Calu3 (cell line): ENCODE data around the gene RBFOX2. TPM values are rescaled to one million over a fixed set of nuclear protein-coding genes. Genes with fewer than 3 reads are reported as not detected.

Experiments
- BruUV-seq: library from RNA; stranded (reverse); fragments of 400-500 nt; replicated peaks from 2 replicates; lab custom pipeline; 2021; lab: Mats Ljungman, UMichigan
- CTCF ChIA-PET: fragments of 300-600 bp; sonication (Branson Sonifier 250); formaldehyde crosslinking; loops from one replicate; lab custom pipeline; 2022; ENCODE audit warnings: antibody characterized with exemption; lab: Charles Lee
- DNase-seq: peaks from one replicate; pipeline ENCODE4 v3.0.0; 2022
- H3K27ac Mint-ChIP-seq: one replicate; pipeline ENCODE4 v1.8.0; 2022; ENCODE audit warnings: mixed read lengths; ENCODE audit not compliant: unreplicated experiment
- H3K27me3 Mint-ChIP-seq: one replicate; pipeline ENCODE4 v1.8.0; 2022; ENCODE audit warnings: mixed read lengths; ENCODE audit not compliant: unreplicated experiment
- H3K36me3 Mint-ChIP-seq: one replicate; pipeline ENCODE4 v1.8.0; 2022; ENCODE audit warnings: mild to moderate bottlenecking, moderate library complexity, mixed read lengths; ENCODE audit not compliant: insufficient read depth, unreplicated experiment
- H3K4me1 Mint-ChIP-seq: one replicate; pipeline ENCODE4 v1.8.0; 2022; ENCODE audit warnings: mild to moderate bottlenecking, low read depth, mixed read lengths; ENCODE audit not compliant: unreplicated experiment
- H3K4me3 Mint-ChIP-seq: one replicate; pipeline ENCODE4 v1.8.0; 2022; ENCODE audit warnings: mild to moderate bottlenecking, low read depth, moderate library complexity, mixed read lengths; ENCODE audit not compliant: unreplicated experiment
- H3K9me3 Mint-ChIP-seq: one replicate; pipeline ENCODE4 v1.8.0; 2022; ENCODE audit warnings: low read depth, mixed read lengths; ENCODE audit not compliant: unreplicated experiment
- intact Hi-C: fragments of 100-400 bp; cut with micrococcal nuclease; formaldehyde crosslinking; loops from one replicate; pipeline ENCODE4 v1.10.0; 2022; ENCODE audit not compliant: unreplicated experiment
- total RNA-seq: library from RNA; stranded (reverse); gene quantifications from 2 replicates; pipeline ENCODE4 v1.2.3, GENCODE V29; 2022
- TF ChIP-seq, protein P1 (sequence below): fragments of 200-600 bp; IDR thresholded peaks from one replicate; pipeline ENCODE4 v1.8.0; 2022; ENCODE audit warnings: antibody characterized with exemption; ENCODE audit not compliant: unreplicated experiment

RBFOX2 gene
- total RNA-seq, 1 experiment from 2014 or later = 63.1 TPM

DNA sequence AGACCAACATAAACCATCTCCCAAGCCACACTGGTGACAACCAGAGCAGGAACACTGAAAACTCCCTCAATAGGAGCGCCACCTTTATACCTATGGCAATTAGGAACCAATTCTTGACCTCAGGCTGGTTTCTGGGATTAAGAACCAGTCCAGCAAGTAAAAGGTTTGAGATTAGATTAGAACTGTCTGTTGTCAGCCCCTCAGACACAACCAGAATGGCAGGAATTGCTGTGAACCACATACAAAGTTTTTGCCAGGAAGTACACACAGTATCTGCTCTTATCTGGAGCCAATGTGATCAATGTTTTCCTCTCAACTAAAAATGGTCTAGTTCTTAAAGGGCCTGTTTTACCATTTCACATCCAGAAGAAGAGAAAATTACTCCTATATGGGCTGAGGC is 55.2 kb downstream of the RBFOX2 start:
- H3K4me1 Mint-ChIP-seq = peaks cover 37% of the 10 kb centered on the region
- H3K4me3 Mint-ChIP-seq = no peak overlapping the region
- no peak overlapping the region for H3K27ac Mint-ChIP-seq
- H3K27me3 Mint-ChIP-seq = no peaks in the 10 kb centered on the region
- CTCF ChIA-PET = no interaction called here
- H3K9me3 Mint-ChIP-seq = no peaks in the 10 kb centered on the region
- no peak for DNase-seq
- BruUV-seq = no TSS peak
- H3K36me3 Mint-ChIP-seq = no peaks in the 10 kb centered on the region
- TF ChIP-seq, protein P1, sequence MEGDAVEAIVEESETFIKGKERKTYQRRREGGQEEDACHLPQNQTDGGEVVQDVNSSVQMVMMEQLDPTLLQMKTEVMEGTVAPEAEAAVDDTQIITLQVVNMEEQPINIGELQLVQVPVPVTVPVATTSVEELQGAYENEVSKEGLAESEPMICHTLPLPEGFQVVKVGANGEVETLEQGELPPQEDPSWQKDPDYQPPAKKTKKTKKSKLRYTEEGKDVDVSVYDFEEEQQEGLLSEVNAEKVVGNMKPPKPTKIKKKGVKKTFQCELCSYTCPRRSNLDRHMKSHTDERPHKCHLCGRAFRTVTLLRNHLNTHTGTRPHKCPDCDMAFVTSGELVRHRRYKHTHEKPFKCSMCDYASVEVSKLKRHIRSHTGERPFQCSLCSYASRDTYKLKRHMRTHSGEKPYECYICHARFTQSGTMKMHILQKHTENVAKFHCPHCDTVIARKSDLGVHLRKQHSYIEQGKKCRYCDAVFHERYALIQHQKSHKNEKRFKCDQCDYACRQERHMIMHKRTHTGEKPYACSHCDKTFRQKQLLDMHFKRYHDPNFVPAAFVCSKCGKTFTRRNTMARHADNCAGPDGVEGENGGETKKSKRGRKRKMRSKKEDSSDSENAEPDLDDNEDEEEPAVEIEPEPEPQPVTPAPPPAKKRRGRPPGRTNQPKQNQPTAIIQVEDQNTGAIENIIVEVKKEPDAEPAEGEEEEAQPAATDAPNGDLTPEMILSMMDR = no peak
- intact Hi-C loops = no loop called here

DNA sequence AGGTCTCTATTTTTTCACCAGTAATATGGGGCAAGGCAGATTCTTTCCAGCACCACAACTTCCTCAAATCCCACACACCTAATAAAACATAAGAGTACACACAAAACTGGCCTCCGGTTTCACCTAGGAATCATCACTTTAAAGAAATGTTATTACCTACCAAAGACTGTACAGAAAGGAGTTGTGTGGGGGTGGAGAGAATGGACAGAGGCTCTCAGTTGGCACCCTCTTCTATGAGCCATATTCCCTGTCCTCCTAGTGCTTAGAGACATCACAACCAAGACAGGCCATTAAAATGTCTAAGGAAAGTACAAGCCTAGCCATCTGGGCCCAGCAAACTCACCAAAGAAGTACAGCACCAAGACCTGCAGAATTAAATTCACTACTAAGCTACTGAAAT is 56.1 kb downstream of the RBFOX2 start:
- Mint-ChIP-seq H3K36me3 (no peaks in the 10 kb centered on the region), H3K9me3 (no peaks in the 10 kb centered on the region), H3K4me3 (no peak overlapping the region), H3K4me1 (peaks cover 37% of the 10 kb centered on the region), H3K27ac (no peak overlapping the region), H3K27me3 (no peaks in the 10 kb centered on the region)
- no TSS peak for BruUV-seq
- TF ChIP-seq, protein P1 = no peak
- intact Hi-C loops = no loop called here
- no peak for DNase-seq
- CTCF ChIA-PET = interaction anchor here (0.6 kb wide), 1 partner anchor 1116 kb away, joined by 3 read pairs; no protein-coding TSS in a partner anchor

DNA sequence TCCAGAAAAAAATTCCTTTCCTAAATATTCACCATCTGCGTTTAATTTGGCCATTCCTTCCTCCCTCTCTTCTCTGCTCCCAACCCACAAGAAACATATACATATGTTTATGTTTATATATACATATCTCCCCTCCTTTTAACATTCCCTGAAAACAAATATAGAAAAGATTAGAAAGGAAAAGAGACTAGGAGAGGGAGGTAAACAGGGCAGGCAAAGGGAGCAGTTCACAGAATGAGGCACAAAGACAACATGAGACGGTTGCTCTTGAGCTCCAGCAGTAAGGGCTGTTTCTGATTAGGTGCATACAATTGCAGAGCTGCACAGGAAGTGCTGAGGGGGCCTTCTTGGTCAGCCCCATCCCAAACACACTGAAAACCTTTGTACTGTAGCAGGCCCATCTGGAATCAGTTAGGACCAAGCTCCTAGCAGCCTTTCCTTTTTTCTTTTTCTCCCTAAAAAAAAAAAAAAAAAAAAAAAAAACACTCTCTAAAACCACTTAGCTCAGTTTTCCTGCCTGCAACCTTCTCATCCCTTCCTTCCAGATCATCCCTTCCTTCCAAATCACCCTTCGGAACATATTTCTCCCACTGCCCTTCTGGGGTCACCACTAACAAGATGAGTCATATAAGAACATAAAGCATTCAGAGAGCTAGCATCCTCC is 57.0 kb downstream of the RBFOX2 start:
- no peak for DNase-seq
- TF ChIP-seq, protein P1 = no peak
- no peaks in the 10 kb centered on the region for H3K27me3 Mint-ChIP-seq
- H3K36me3 Mint-ChIP-seq = no peaks in the 10 kb centered on the region
- H3K4me1 Mint-ChIP-seq = peaks cover 37% of the 10 kb centered on the region
- BruUV-seq = no TSS peak
- H3K4me3 Mint-ChIP-seq = no peak overlapping the region
- CTCF ChIA-PET = interaction anchor here (0.8 kb wide), 1 partner anchor 94 kb away, joined by 7 read pairs; no protein-coding TSS in a partner anchor
- H3K9me3 Mint-ChIP-seq = no peaks in the 10 kb centered on the region
- intact Hi-C loops = no loop called here
- H3K27ac Mint-ChIP-seq = no peak overlapping the region

DNA sequence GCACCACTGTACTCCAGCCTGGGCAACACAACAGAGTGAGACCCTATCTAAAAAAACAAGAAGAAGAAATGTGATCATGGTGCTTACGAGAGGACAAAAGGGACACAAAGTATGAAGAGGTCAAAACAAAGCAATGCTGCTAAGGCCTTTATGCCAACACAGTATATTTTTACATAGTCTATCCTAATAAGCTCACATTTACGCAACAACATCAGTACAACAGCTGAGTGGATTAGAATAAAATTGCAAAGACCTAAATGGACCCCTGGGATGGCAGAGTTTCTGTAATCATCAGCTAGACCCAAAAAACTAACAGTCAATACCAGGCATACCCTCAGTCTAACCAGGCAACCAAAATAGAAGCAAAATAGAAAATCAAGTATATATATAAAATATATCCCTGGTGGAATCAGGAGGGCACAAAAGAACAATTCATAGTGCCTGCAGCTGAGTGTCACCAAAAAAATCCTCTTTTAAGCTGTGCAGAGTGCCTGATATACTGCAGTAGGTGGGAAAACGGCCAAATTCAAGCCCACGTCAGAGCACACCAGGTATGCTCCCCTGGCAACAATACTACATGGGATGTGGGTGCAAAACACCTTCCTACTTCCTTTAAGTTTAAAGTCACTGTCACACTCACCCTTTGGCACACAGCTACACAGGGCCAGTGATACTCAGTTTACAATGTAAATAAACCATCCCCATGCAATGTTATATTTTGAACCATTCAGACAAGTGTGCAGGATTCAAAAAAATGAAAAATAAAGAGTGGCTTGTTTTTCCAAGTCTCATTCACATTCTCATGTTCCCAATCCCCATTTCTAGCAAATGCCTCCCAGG is 57.8 kb downstream of the RBFOX2 start:
- H3K36me3 Mint-ChIP-seq = no peaks in the 10 kb centered on the region
- no TSS peak for BruUV-seq
- TF ChIP-seq, protein P1 = no peak
- H3K27me3 Mint-ChIP-seq = no peaks in the 10 kb centered on the region
- CTCF ChIA-PET = no interaction called here
- no peak overlapping the region for H3K27ac Mint-ChIP-seq
- intact Hi-C loops = no loop called here
- peaks cover 32% of the 10 kb centered on the region for H3K4me1 Mint-ChIP-seq
- no peak overlapping the region for H3K4me3 Mint-ChIP-seq
- no peak for DNase-seq
- H3K9me3 Mint-ChIP-seq = no peaks in the 10 kb centered on the region
